HG03095 (cell line): ENCODE measurements around the gene SDS.
"Not testable (repeated sequence)": the region's sequence is repeated elsewhere in the genome, so short reads cannot be mapped to it uniquely, and the experiment has no call there.

Experiments used
- ATAC-seq: cut with Tn5 transposase; IDR thresholded peaks from one replicate; pipeline ENCODE4 v1.9.1; 2021; ENCODE audit warnings: moderate library complexity; ENCODE audit not compliant: unreplicated experiment

The SDS gene

GRCh38 chr12:113381220-113381619 is 22.5 kb downstream of the SDS start:
- ATAC-seq, result no peak

GRCh38 chr12:113378291-113378690 is 25.4 kb downstream of the SDS start:
- ATAC-seq, result no peak

GRCh38 chr12:113374823-113375428 is 28.8 kb downstream of the SDS start:
- no peak for ATAC-seq

- no peak for ATAC-seq
Observed at GRCh38 chr12:113373969-113374368, 29.7 kb downstream of the SDS start.

GRCh38 chr12:113373440-113373839 is 30.2 kb downstream of the SDS start:
- no peak for ATAC-seq

- no peak for ATAC-seq
Observed at GRCh38 chr12:113372371-113372770, 31.3 kb downstream of the SDS start.

- no peak for ATAC-seq
Observed at GRCh38 chr12:113371808-113372207, 31.9 kb downstream of the SDS start.

GRCh38 chr12:113370923-113371682 is 32.6 kb downstream of the SDS start:
- ATAC-seq, result no peak

- ATAC-seq, result no peak
Observed at GRCh38 chr12:113369391-113369985, 34.2 kb downstream of the SDS start.

- ATAC-seq, result no peak
Observed at GRCh38 chr12:113368331-113368730, 35.4 kb downstream of the SDS start.

GRCh38 chr12:113366827-113367226 is 36.9 kb downstream of the SDS start:
- ATAC-seq, result no peak

GRCh38 chr12:113365639-113366395 is 37.9 kb downstream of the SDS start:
- ATAC-seq, result no peak

- no peak for ATAC-seq
Observed at GRCh38 chr12:113364698-113365097, 39.0 kb downstream of the SDS start.

- no peak for ATAC-seq
Observed at GRCh38 chr12:113361574-113362370, 41.9 kb downstream of the SDS start.

GRCh38 chr12:113359939-113360748 is 43.5 kb downstream of the SDS start:
- ATAC-seq, result no peak

- ATAC-seq, result no peak
Observed at GRCh38 chr12:113359133-113359938, 44.4 kb downstream of the SDS start.

GRCh38 chr12:113358381-113359132 is 45.1 kb downstream of the SDS start, which contains the start of gene PLBD2:
Gene PLBD2, plus strand, starts transcription at chr12:113358587. Its CDS starts 14 bp downstream, at chr12:113358601.
- peak; percentile 80 for ATAC-seq

- not testable (repeated sequence) for ATAC-seq
Observed at GRCh38 chr12:113354192-113354591, 49.5 kb downstream of the SDS start.
